HEK293T (cell line): ENCODE results near the gene CDH12.

Source experiments
- ARNT ChIP-seq: fragments of 450-650 bp; IDR thresholded peaks from 2 replicates; pipeline ENCODE4 v1.6.1; 2017; ENCODE audit warnings: mild to moderate bottlenecking
- BHLHE40 ChIP-seq: fragments of 450-650 bp; IDR thresholded peaks from 2 replicates; pipeline ENCODE4 v1.6.1; 2016; ENCODE audit warnings: mild to moderate bottlenecking, moderate library complexity, borderline replicate concordance
- CTBP1 ChIP-seq: fragments of 450-650 bp; IDR thresholded peaks from 2 replicates; pipeline ENCODE4 v1.6.1; 2016; ENCODE audit warnings: borderline replicate concordance
- FOXM1 ChIP-seq: fragments of 450-650 bp; IDR thresholded peaks from 2 replicates; pipeline ENCODE4 v1.6.1; 2017; ENCODE audit warnings: mild to moderate bottlenecking, borderline replicate concordance
- SUZ12 ChIP-seq: fragments of 450-650 bp; IDR thresholded peaks from 2 replicates; pipeline ENCODE4 v1.6.1; 2016; ENCODE audit warnings: mild to moderate bottlenecking
- TARDBP ChIP-seq: fragments of 450-650 bp; IDR thresholded peaks from 2 replicates; pipeline ENCODE4 v1.6.1; 2016

GRCh38 chr5:22662391-22662790 lies 190.8 kb downstream of the CDH12 start:
- TF ChIP-seq BHLHE40 = no peak
- no peak for TF ChIP-seq ARNT
- no peak for TF ChIP-seq CTBP1
- TF ChIP-seq TARDBP = no peak
- TF ChIP-seq SUZ12 = no peak
- TF ChIP-seq FOXM1 = no peak
